Urinary bladder (tissue), 4 donors: Measurements from ENCODE around the gene RAP1GAP2. TPM values are rescaled to one million over a fixed set of nuclear protein-coding genes. Genes with fewer than 3 reads are reported as not detected.

Source experiments
- DNase-seq: peaks from one replicate; pipeline ENCODE4 v3.0.0-alpha.2; 2015; ENCODE audit errors: extremely low spot score
- H3K27ac ChIP-seq: one replicate; pipeline ENCODE4 v1.5.1; 2013; ENCODE audit warnings: low read depth, mild to moderate bottlenecking, moderate library complexity
- H3K36me3 ChIP-seq: one replicate; pipeline ENCODE4 v1.6.1; 2013; ENCODE audit warnings: mild to moderate bottlenecking, moderate library complexity; ENCODE audit not compliant: insufficient read depth
- H3K4me1 ChIP-seq: one replicate; pipeline ENCODE4 v1.6.1; 2013; ENCODE audit warnings: mild to moderate bottlenecking, moderate library complexity; ENCODE audit not compliant: insufficient read depth
- H3K4me3 ChIP-seq: one replicate; pipeline ENCODE4 v1.5.1; 2013; ENCODE audit warnings: low read depth, low read length
- WGBS: extraction: QIAGEN DNeasy Blood & Tissue Kit; methylation state at CpG from one replicate; pipeline ENCODE4 v1.1.7; 2013; 5-methylcytosine and 5-hydroxymethylcytosine counted together
- polyA plus RNA-seq: library from polyadenylated mRNA; stranded (reverse); fragments of 200-250 nt; gene quantifications from one replicate; pipeline ENCODE4 v1.2.3, GENCODE V29; 2013
- total RNA-seq: library from RNA; depleted of rRNA; stranded (reverse); fragments of >200 nt; gene quantifications from one replicate; pipeline ENCODE4 v1.2.3, GENCODE V29; 2014
- donor health status: healthy with polysubstance abuse.
- donor health status: healthy.

RAP1GAP2 gene
- total and polyA plus RNA-seq, 2 donors = 3.7 to 3.9 TPM

- H3K36me3 ChIP-seq = no peaks in the 10 kb centered on the region
Observed at GRCh38 chr17:3006801-3007200, 210.6 kb downstream of the RAP1GAP2 start.

GRCh38 chr17:3007651-3008121 lies 211.4 kb downstream of the RAP1GAP2 start:
- 92% methylated on average over 11 of the region's 11 CpGs for WGBS

More at GRCh38 chr17:3006801-3007200, 210.6 kb downstream of the RAP1GAP2 start:
- H3K27ac ChIP-seq = no peak overlapping the region
- WGBS = 73% methylated on average over 4 of the region's 4 CpGs
- H3K4me3 ChIP-seq = no peak overlapping the region
- no peak for DNase-seq
- no peaks in the 10 kb centered on the region for H3K4me1 ChIP-seq

GRCh38 chr17:3008336-3009288 lies 212.4 kb downstream of the RAP1GAP2 start:
- DNase-seq = no peak
- Histone ChIP-seq H3K36me3 (no peaks in the 10 kb centered on the region), H3K27ac (no peak overlapping the region), H3K4me3 (no peak overlapping the region), H3K4me1 (no peaks in the 10 kb centered on the region)
- WGBS = 89% methylated on average over 25 of the region's 25 CpGs

More at GRCh38 chr17:3007651-3008121, 211.4 kb downstream of the RAP1GAP2 start:
- Histone ChIP-seq H3K27ac (no peak overlapping the region), H3K36me3 (no peaks in the 10 kb centered on the region), H3K4me1 (no peaks in the 10 kb centered on the region), H3K4me3 (no peak overlapping the region)
- DNase-seq = no peak

- 77% methylated on average over 14 of the region's 14 CpGs for WGBS
- Histone ChIP-seq H3K36me3 (no peaks in the 10 kb centered on the region), H3K27ac (no peak overlapping the region), H3K4me1 (no peaks in the 10 kb centered on the region), H3K4me3 (no peak overlapping the region)
- no peak for DNase-seq
Observed at GRCh38 chr17:3009411-3009920, 213.2 kb downstream of the RAP1GAP2 start.

- Histone ChIP-seq H3K4me3 (no peak overlapping the region), H3K36me3 (no peaks in the 10 kb centered on the region), H3K27ac (no peak overlapping the region), H3K4me1 (no peaks in the 10 kb centered on the region)
- WGBS = 89% methylated on average over 7 of the region's 7 CpGs
- DNase-seq = no peak
Observed at GRCh38 chr17:3011891-3012290, 215.7 kb downstream of the RAP1GAP2 start.

GRCh38 chr17:3012926-3013581 lies 216.8 kb downstream of the RAP1GAP2 start:
- no peak for DNase-seq
- Histone ChIP-seq H3K27ac (no peak overlapping the region), H3K4me1 (no peaks in the 10 kb centered on the region), H3K36me3 (no peaks in the 10 kb centered on the region), H3K4me3 (no peak overlapping the region)
- 54% methylated on average over 21 of the region's 21 CpGs for WGBS

- WGBS = 67% methylated on average over 7 of the region's 7 CpGs
- Histone ChIP-seq H3K4me1 (no peaks in the 10 kb centered on the region), H3K27ac (no peak overlapping the region), H3K4me3 (no peak overlapping the region), H3K36me3 (no peaks in the 10 kb centered on the region)
- no peak for DNase-seq
Observed at GRCh38 chr17:3015890-3016289, 219.7 kb downstream of the RAP1GAP2 start.

- Histone ChIP-seq H3K27ac (no peak overlapping the region), H3K4me3 (no peak overlapping the region), H3K4me1 (no peaks in the 10 kb centered on the region), H3K36me3 (no peaks in the 10 kb centered on the region)
- DNase-seq = no peak
- 90% methylated on average over 15 of the region's 15 CpGs for WGBS
Observed at GRCh38 chr17:3017936-3018335, 221.7 kb downstream of the RAP1GAP2 start.

- no peak overlapping the region for H3K27ac ChIP-seq
- no peak for DNase-seq
- WGBS = 73% methylated on average over 9 of the region's 9 CpGs
- no peak overlapping the region for H3K4me3 ChIP-seq
- H3K36me3 ChIP-seq = no peaks in the 10 kb centered on the region
- no peaks in the 10 kb centered on the region for H3K4me1 ChIP-seq
Observed at GRCh38 chr17:3019761-3020160, 223.5 kb downstream of the RAP1GAP2 start.

- DNase-seq = no peak
- Histone ChIP-seq H3K4me3 (no peak overlapping the region), H3K4me1 (no peaks in the 10 kb centered on the region), H3K27ac (no peak overlapping the region), H3K36me3 (no peaks in the 10 kb centered on the region)
- WGBS = 93% methylated on average over 16 of the region's 16 CpGs
Observed at GRCh38 chr17:3020381-3020780, 224.1 kb downstream of the RAP1GAP2 start.

- no peak for DNase-seq
- WGBS = 89% methylated on average over 4 of the region's 4 CpGs
- Histone ChIP-seq H3K36me3 (no peaks in the 10 kb centered on the region), H3K27ac (no peak overlapping the region), H3K4me1 (no peaks in the 10 kb centered on the region), H3K4me3 (no peak overlapping the region)
Observed at GRCh38 chr17:3022197-3022596, 226.0 kb downstream of the RAP1GAP2 start.

GRCh38 chr17:3024346-3024745 lies 228.1 kb downstream of the RAP1GAP2 start:
- DNase-seq = no peak
- Histone ChIP-seq H3K36me3 (no peaks in the 10 kb centered on the region), H3K4me1 (no peaks in the 10 kb centered on the region), H3K4me3 (no peak overlapping the region), H3K27ac (no peak overlapping the region)
- WGBS = 88% methylated on average over 2 of the region's 2 CpGs

GRCh38 chr17:3025421-3026124 lies 229.3 kb downstream of the RAP1GAP2 start:
- DNase-seq = no peak
- no peaks in the 10 kb centered on the region for H3K4me1 ChIP-seq
- no peaks in the 10 kb centered on the region for H3K36me3 ChIP-seq
- no peak overlapping the region for H3K4me3 ChIP-seq
- 86% methylated on average over 17 of the region's 17 CpGs for WGBS
- no peak overlapping the region for H3K27ac ChIP-seq
